Kidney epithelial cell (primary cell): ENCODE data around the gene PGGHG. TPM values are rescaled to one million over a fixed set of nuclear protein-coding genes. Genes with fewer than 3 reads are reported as not detected.
"Not testable (repeated sequence)": the region's sequence is repeated elsewhere in the genome, so short reads cannot be mapped to it uniquely, and the experiment has no call there.

ENCODE experiments used
- DNase-seq: peaks from one replicate; pipeline ENCODE4 v3.0.0-alpha.2; 2010; ENCODE audit warnings: low read depth
- H3K27me3 ChIP-seq: 2 replicates; pipeline ENCODE4 v1.6.0; 2011; ENCODE audit warnings: low read length; ENCODE audit not compliant: control insufficient read depth, insufficient read depth
- H3K36me3 ChIP-seq: 2 replicates; pipeline ENCODE4 v1.5.1; 2011; ENCODE audit warnings: low read length; ENCODE audit not compliant: control insufficient read depth, insufficient read depth
- H3K4me3 ChIP-seq: 2 replicates; pipeline ENCODE4 v1.5.1; 2011; ENCODE audit warnings: low read depth, mild to moderate bottlenecking, control low read depth, low read length
- CTCF ChIP-seq: IDR thresholded peaks from 2 replicates; pipeline ENCODE4 v1.5.1; 2011; ENCODE audit warnings: mild to moderate bottlenecking, moderate library complexity, low read length, control low read depth, inconsistent platforms; ENCODE audit not compliant: insufficient read depth, poor library complexity, severe bottlenecking
- total RNA-seq: library from RNA; depleted of rRNA; stranded (reverse); fragments of >200 nt; gene quantifications from 2 replicates; pipeline ENCODE4 v1.2.3, GENCODE V29; 2015

The PGGHG gene
- total RNA-seq, 1 donor from 2014 or later: 10.5 TPM

DNA sequence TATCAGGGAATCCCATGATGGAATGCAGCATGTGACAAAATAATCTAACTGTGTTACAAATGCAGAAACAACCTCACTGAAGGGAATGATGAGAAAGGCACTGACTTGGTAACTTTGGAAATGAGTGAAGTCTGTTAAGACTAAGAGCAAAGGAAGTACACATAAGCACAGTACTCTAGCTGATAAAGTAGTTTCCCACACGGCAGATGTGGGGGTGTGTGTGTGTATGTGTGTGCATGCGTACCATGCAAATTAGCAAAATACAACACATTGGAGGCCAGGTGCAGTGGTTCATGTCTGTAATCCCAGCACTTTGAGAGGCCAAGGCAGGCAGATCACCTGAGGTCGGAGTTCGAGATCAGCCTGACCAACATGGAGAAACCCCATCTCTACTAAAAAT lies 27.3 kb upstream of the PGGHG start:
- no peak overlapping the region for H3K4me3 ChIP-seq
- peaks cover 2% of the 10 kb centered on the region for H3K27me3 ChIP-seq
- no peak for DNase-seq
- TF ChIP-seq CTCF: no peak
- H3K36me3 ChIP-seq: no peaks in the 10 kb centered on the region

DNA sequence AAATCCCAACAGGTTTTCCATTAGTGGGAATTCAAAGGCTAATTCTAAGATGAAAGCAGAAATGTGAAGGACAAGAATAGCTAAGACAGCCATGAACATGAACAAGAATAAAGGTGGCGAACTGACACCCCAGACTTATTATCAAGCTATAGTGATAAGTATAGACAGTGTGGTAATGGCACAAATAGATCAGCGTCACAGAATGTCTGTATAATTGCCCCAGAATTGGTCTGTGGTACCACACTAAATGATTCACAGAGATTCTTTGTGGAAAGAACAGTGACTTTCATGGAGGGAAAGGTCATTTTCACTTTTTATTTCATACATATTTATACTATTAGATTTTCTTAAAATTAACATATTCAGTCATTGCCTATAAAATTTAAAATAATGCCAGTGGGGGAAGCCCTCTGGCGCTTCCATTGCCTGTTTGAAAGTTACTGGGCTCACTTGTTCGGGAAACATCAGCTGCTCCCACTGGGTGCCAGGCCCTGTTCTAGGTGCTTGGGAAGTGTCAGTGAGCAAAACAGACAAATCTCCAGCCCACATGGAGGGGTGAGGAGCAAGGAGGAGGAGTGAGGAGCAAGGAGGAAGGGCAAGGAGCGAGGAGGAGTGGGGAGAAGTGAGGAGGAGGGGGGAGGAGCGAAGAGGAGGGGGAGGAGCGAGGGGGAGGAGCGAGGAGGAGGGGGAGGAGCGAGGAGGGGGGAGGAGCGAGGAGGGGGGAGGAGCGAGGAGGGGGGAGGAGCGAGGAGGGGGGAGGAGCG lies 22.1 kb upstream of the PGGHG start:
- DNase-seq: no peak
- H3K27me3 ChIP-seq: peaks cover 16% of the 10 kb centered on the region
- no peak for TF ChIP-seq CTCF
- no peaks in the 10 kb centered on the region for H3K36me3 ChIP-seq
- H3K4me3 ChIP-seq: no peak overlapping the region

DNA sequence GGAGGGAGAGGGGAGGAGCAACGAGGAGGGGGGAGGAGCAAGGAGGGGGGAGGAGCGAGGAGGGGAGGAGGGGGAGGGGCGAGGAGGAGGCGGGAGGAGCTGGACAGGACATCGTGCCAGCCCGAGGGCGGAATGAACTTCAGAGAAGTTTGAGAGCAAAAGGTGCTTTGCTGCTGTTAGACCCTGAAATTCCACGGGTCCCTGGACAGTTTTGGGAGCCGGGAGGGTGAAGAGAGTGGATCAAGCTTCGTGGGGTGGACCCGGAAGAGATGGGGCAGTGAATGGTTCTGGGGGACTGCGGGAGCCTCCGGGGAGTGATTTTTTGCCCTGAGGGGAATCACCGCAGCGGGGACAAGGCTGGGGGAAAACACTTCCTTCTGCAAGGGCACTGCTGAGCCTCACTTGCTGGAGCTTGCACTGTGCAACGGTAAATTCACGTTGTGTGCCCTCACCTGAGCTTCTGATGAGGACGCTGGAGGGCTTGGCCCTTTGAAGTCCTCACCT lies 21.4 kb upstream of the PGGHG start:
- TF ChIP-seq CTCF: no peak
- H3K4me3 ChIP-seq: no peak overlapping the region
- no peak for DNase-seq

DNA sequence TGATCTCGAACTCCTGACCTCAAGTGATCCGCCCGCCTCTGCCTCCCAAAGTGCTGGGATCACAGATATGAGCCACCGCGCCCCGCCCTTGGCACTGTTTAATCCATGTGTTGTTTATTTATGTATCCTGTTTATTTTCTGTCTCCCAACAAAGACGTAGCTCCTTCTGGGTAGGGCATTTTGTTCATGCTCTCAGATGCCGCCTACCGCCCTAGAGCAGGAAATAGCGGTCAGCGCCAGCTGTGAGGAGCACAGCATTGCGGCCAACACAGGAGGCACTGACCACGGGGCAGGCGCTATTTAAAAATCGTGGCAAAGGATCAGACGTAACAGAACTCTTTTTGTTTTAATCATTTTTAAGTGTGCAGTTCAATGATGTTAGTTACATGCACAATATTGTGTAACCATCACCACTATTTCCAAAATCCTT lies 20.2 kb upstream of the PGGHG start:
- DNase-seq, H3K36me3 ChIP-seq, H3K4me3 ChIP-seq: not testable (repeated sequence)
- peaks cover 24% of the 10 kb centered on the region for H3K27me3 ChIP-seq

More for the DNA sequence above, 21.4 kb upstream of the PGGHG start:
- peaks cover 21% of the 10 kb centered on the region for H3K27me3 ChIP-seq
- H3K36me3 ChIP-seq: no peaks in the 10 kb centered on the region

- no peak for DNase-seq
- Histone ChIP-seq H3K4me3 (no peak overlapping the region), H3K27me3 (peaks cover 27% of the 10 kb centered on the region), H3K36me3 (no peaks in the 10 kb centered on the region)
- no peak for TF ChIP-seq CTCF
These were observed 19.6 kb upstream of the PGGHG start for GRCh38 chr11:269146-269890.
